Transverse colon (tissue), 4 donors: ENCODE results near the gene GLIPR1. TPM values are rescaled to one million over a fixed set of nuclear protein-coding genes. Genes with fewer than 3 reads are reported as not detected.
"Not testable (repeated sequence)": the region's sequence is repeated elsewhere in the genome, so short reads cannot be mapped to it uniquely, and the experiment has no call there.

Source experiments
- DNase-seq: peaks from one replicate; pipeline ENCODE4 v3.0.0-alpha.2; 2019
- H3K27ac ChIP-seq, 4 donors: fragments of 200-600 bp; sonication (generic); 2 replicates each; pipeline ENCODE4 v1.5.1; 2016 to 2018; ENCODE audit warnings: inconsistent platforms in 4 of 4
- H3K27me3 ChIP-seq: fragments of 200-600 bp; sonication (generic); 2 replicates; pipeline ENCODE4 v1.5.1; 2017; ENCODE audit warnings: inconsistent platforms
- H3K36me3 ChIP-seq, 4 donors: fragments of 200-600 bp; sonication (generic); 2 replicates each; pipeline ENCODE4 v1.5.1; 2017 to 2019; ENCODE audit warnings: inconsistent platforms in 4 of 4
- H3K4me1 ChIP-seq, 4 donors: fragments of 200-600 bp; sonication (generic); 2 replicates each; pipeline ENCODE4 v1.5.1; 2017 to 2020; ENCODE audit warnings: inconsistent platforms in 4 of 4
- H3K4me3 ChIP-seq, 4 donors: fragments of 200-600 bp; sonication (generic); 1 replicate in 1 of 4; 2 replicates in 3 of 4; pipeline versions ENCODE4 v1.5.1 to v1.6.1; 2017 to 2019; ENCODE audit warnings: inconsistent platforms in 4 of 4
- H3K9me3 ChIP-seq, 2 donors: fragments of 200-600 bp; sonication (generic); 2 replicates each; pipeline ENCODE4 v1.5.1; 2017 to 2019; ENCODE audit warnings: inconsistent platforms in 2 of 2
- EP300 ChIP-seq: sonication (generic); formaldehyde crosslinking; IDR thresholded peaks from one replicate; pipeline ENCODE4 v1.6.1; 2017; ENCODE audit warnings: antibody characterized with exemption, low read depth
- POLR2A ChIP-seq: fragments of 450-650 bp; IDR thresholded peaks from one replicate; pipeline ENCODE4 v1.6.1; 2016; ENCODE audit warnings: antibody characterized with exemption, mild to moderate bottlenecking, moderate library complexity
- POLR2AphosphoS5 ChIP-seq, 3 donors: sonication (generic); formaldehyde crosslinking; IDR thresholded peaks; one replicate each; pipeline ENCODE4 v1.6.1; 2016; ENCODE audit warnings: antibody characterized with exemption in 3 of 3
- WGBS, 2 donors: methylation state at CpG; one replicate each; pipeline ENCODE4 v1.1.5; 2018; ENCODE audit warnings: low coverage in 1 of 2; 5-methylcytosine and 5-hydroxymethylcytosine counted together
- in situ Hi-C, 4 donors: fragments of 200-750 bp; cut with MboI; loops; one replicate each; pipeline versions ENCODE4 v1.15.0 to v1.15.1; 2017; ENCODE audit warnings: low sequenced_read_pairs in 3 of 4, low pct_ligation_motif_present in 1 of 4, low pct_unique_long_range_greater_than_20kb in 1 of 4
- intact Hi-C: fragments of 100-400 bp; cut with DNase I; formaldehyde crosslinking; loops from one replicate; pipeline ENCODE4 v1.15.1; 2023; ENCODE audit warnings: low total_unique reads
- total RNA-seq, 4 donors: library from RNA; depleted of rRNA; stranded (reverse); fragments of >200 nt; gene quantifications; one replicate each; pipeline ENCODE4 v1.1.0, GENCODE V29; 2016
- TF ChIP-seq, protein P1 (sequence below), 5 experiments: fragments of 200-600 bp in 3 of 5; fragments of 450-650 bp in 2 of 5; sonication (generic) in 3 of 5; IDR thresholded peaks; 1 replicate in 2 of 5; 2 replicates in 3 of 5; pipeline ENCODE4 v1.5.1; 2016 to 2017; ENCODE audit warnings: antibody characterized with exemption in 5 of 5, inconsistent platforms in 3 of 5, mild to moderate bottlenecking in 2 of 5, moderate library complexity in 1 of 5

The GLIPR1 gene
- total RNA-seq, 4 donors from 2014 or later: 3.3 to 10.6 (median 3.6) TPM

DNA sequence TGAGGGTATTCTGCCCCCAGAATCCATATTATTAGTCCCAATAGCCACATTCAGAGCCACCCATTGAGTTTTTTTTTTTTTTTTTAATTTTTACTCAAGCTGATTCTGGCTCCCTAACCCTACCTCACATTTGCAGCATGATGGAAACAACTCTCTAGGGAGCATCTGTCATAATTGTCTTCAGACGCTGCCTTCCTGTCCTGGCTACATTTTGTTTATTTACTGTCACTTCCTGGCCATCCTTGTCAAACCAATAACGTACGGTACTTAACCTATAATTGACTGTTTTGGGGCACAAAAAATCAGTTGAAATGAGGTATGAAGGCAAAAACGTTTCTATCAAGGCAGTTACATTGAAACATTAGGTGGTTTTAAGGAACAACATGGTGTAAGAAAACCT is 2.1 kb downstream of the GLIPR1 start:
- no peak for DNase-seq
- peak overlapping the region in 1 of 4 donors; percentile 41 for H3K4me3 ChIP-seq
- H3K4me1 ChIP-seq: peaks cover 0 to 29% (median 12%) of the 10 kb centered on the region in 4 donors
- peak overlapping the region; percentile 72 to 83 (median 78) for H3K27ac ChIP-seq
- H3K9me3 ChIP-seq: no peaks in the 10 kb centered on the region
- H3K36me3 ChIP-seq: no peaks in the 10 kb centered on the region
- TF ChIP-seq EP300 (no peak), POLR2A (no peak), POLR2AphosphoS5 (IDR thresholded peaks at IDR 0.05) (no peak)
- TF ChIP-seq, protein P1, sequence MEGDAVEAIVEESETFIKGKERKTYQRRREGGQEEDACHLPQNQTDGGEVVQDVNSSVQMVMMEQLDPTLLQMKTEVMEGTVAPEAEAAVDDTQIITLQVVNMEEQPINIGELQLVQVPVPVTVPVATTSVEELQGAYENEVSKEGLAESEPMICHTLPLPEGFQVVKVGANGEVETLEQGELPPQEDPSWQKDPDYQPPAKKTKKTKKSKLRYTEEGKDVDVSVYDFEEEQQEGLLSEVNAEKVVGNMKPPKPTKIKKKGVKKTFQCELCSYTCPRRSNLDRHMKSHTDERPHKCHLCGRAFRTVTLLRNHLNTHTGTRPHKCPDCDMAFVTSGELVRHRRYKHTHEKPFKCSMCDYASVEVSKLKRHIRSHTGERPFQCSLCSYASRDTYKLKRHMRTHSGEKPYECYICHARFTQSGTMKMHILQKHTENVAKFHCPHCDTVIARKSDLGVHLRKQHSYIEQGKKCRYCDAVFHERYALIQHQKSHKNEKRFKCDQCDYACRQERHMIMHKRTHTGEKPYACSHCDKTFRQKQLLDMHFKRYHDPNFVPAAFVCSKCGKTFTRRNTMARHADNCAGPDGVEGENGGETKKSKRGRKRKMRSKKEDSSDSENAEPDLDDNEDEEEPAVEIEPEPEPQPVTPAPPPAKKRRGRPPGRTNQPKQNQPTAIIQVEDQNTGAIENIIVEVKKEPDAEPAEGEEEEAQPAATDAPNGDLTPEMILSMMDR (IDR thresholded peaks at IDR 0.05): no peak
- 30% methylated on average over 4 of the region's 4 CpGs for WGBS, 2 donors
- H3K27me3 ChIP-seq: no peaks in the 10 kb centered on the region
- in situ Hi-C loops (no loop called here), intact Hi-C loops (loop anchor here (10.0 kb wide), 1 partner anchor 148 kb away; the partner anchor contains the start of genes CAPS2 and GLIPR1L1)

DNA sequence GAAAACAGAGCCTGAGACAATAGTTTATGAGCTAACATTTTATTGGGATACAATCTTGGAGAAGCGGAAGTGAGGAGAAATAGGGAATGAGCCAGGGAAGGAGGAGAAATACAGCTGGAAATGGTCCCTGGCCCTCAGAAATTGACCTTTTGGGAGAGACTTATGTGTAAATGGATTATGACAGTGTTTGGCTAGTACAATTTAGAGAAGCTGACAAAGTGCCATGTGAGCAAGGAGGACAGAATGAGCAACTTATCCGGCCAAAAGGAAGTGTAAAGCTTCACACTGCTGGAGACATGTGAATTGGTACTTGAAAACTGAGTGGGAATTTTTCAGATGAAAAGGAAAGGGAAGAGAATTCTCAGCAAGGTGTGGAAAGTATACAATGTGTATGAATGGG is 2.9 kb downstream of the GLIPR1 start:
- 39 to 44% methylated on average over 2 of the region's 2 CpGs for WGBS, 2 donors
- H3K27ac ChIP-seq: peak overlapping the region; percentile 72 to 83 (median 78)
- in situ Hi-C loops: no loop called here

DNA sequence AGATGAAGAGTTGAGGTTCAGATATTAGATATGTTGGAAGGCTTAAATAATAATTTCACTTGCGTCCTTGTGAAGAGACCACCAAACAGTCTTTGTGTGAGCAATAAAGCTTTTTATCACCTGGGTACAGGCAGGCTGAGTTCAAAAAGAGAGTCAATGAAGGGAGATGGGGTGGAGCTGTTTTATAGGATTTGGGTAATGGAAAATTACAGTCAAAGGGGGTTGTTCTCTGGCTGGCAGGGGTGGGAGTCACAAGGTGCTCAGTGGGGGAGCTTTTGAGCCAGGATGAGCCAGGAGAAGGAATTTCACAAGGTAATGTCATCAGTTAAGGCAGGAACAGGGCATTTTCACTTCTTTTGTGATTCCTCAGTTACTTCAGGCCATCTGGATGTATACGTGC is 3.9 kb downstream of the GLIPR1 start:
- not testable (repeated sequence) for H3K4me3 ChIP-seq
- H3K27ac ChIP-seq: peak overlapping the region in 3 of 4 donors; percentile 78 to 83 (median 79)

More for the DNA sequence above, 2.9 kb downstream of the GLIPR1 start:
- Histone ChIP-seq H3K4me3 (peak overlapping the region in 1 of 4 donors; percentile 41), H3K9me3 (no peaks in the 10 kb centered on the region), H3K27me3 (no peaks in the 10 kb centered on the region), H3K36me3 (no peaks in the 10 kb centered on the region), H3K4me1 (peaks cover 0 to 29% (median 12%) of the 10 kb centered on the region in 4 donors)
- no peak for DNase-seq
- intact Hi-C loops: loop anchor here (10.0 kb wide), 1 partner anchor 149 kb away; the partner anchor contains the start of genes CAPS2 and GLIPR1L1
- no peak for TF ChIP-seq POLR2A

DNA sequence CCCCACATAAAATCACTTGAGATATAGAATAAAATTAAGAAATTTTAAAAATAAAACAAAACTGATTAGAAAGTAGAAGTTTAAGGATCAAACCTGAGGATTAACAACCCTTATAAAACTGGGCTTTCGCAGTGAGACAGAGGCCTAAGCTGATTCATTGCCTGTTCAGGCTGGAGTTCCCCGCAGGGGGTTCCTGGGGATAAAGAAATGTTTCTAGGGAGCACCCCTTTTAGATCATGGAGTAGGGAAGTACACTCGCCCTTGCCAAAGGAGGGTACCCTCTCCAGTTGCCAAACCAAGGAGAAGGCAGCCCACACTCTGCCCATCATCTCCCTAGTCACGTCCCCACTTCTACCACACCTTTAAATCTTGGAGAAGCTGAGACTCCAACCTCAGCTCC is 6.8 kb downstream of the GLIPR1 start:
- TF ChIP-seq POLR2A: no peak
- TF ChIP-seq POLR2AphosphoS5 (IDR thresholded peaks at IDR 0.05): no peak
- no peak for TF ChIP-seq EP300
- TF ChIP-seq, protein P1 (IDR thresholded peaks at IDR 0.05): no peak
- in situ Hi-C loops (no loop called here), intact Hi-C loops (loop anchor here (10.0 kb wide), 1 partner anchor 153 kb away; the partner anchor contains the start of genes CAPS2 and GLIPR1L1)
- no peak for DNase-seq
- H3K4me1 ChIP-seq: peaks cover 0 to 27% (median 8%) of the 10 kb centered on the region in 4 donors
- no peaks in the 10 kb centered on the region for H3K9me3 ChIP-seq
- no peaks in the 10 kb centered on the region for H3K36me3 ChIP-seq
- no peak overlapping the region for H3K4me3 ChIP-seq
- 89 to 100% methylated on average over 1 to 4 of the region's 4 CpGs for WGBS, 2 donors
- H3K27ac ChIP-seq: no peak overlapping the region
- no peaks in the 10 kb centered on the region for H3K27me3 ChIP-seq

More for the DNA sequence above, 3.9 kb downstream of the GLIPR1 start:
- WGBS, 2 donors: 85 to 88% methylated on average over 2 of the region's 2 CpGs
- H3K9me3 ChIP-seq, H3K27me3 ChIP-seq, in situ Hi-C loops, H3K36me3 ChIP-seq, DNase-seq: not testable (repeated sequence)
- intact Hi-C loops: loop anchor here (10.0 kb wide), 1 partner anchor 150 kb away; the partner anchor contains the start of genes CAPS2 and GLIPR1L1
- peaks cover 0 to 33% (median 12%) of the 10 kb centered on the region in 4 donors for H3K4me1 ChIP-seq

DNA sequence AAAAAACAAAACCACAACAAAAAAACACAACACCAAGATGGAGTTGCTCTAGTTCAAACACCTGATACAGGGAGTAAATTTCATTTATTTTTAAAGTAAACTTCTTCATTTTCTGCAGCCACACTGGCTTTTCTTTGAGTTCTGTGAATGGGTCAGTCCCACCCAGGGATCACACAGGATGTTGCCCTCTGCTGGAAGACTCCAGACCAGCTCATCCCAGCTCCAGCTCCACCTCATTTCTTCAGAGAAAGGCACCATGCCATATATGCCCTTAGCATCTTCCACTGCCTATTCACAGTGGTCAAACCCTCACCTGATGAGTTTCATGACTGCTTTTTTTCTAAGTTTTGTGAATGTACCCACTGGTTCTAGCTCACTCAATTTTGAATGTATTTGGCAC is 8.0 kb downstream of the GLIPR1 start:
- in situ Hi-C loops (no loop called here), intact Hi-C loops (loop anchor here (10.0 kb wide), 1 partner anchor 154 kb away; the partner anchor contains the start of genes CAPS2 and GLIPR1L1)
- Histone ChIP-seq H3K27ac (no peak overlapping the region), H3K27me3 (no peaks in the 10 kb centered on the region), H3K4me1 (peaks cover 0 to 18% (median 5%) of the 10 kb centered on the region in 4 donors), H3K9me3 (no peaks in the 10 kb centered on the region), H3K4me3 (no peak overlapping the region), H3K36me3 (no peaks in the 10 kb centered on the region)
- TF ChIP-seq, protein P1 (IDR thresholded peaks at IDR 0.05): peak in 3 of 5 experiments; percentile 13 to 22 (median 14)
- no peak for TF ChIP-seq EP300
- no peak for TF ChIP-seq POLR2AphosphoS5 (IDR thresholded peaks at IDR 0.05)
- TF ChIP-seq POLR2A: no peak
- DNase-seq: no peak
